GM18505 (cell line): ENCODE measurements around the gene ZNF74.
"Not testable (repeated sequence)": the region's sequence is repeated elsewhere in the genome, so short reads cannot be mapped to it uniquely, and the experiment has no call there.

Source experiments
- ATAC-seq: cut with Tn5 transposase; IDR thresholded peaks from one replicate; pipeline ENCODE4 v1.9.1; 2021; ENCODE audit not compliant: unreplicated experiment
- POLR2A ChIP-seq: IDR thresholded peaks from 4 replicates; pipeline ENCODE4 v1.6.1; 2011; ENCODE audit warnings: borderline replicate concordance; ENCODE audit not compliant: insufficient read depth, insufficient read length; ENCODE audit errors: extremely low read depth

The ZNF74 gene

GRCh38 chr22:20405291-20405930 is 11.5 kb downstream of the ZNF74 start:
- ATAC-seq, result no peak

GRCh38 chr22:20405931-20406685 is 12.2 kb downstream of the ZNF74 start:
- no peak for ATAC-seq
- no peak for TF ChIP-seq POLR2A

More at GRCh38 chr22:20405291-20405930, 11.5 kb downstream of the ZNF74 start:
- no peak for TF ChIP-seq POLR2A

GRCh38 chr22:20406686-20407408 is 12.9 kb downstream of the ZNF74 start:
- ATAC-seq, result no peak
- TF ChIP-seq POLR2A, result no peak

- TF ChIP-seq POLR2A, result no peak
- ATAC-seq, result no peak
Observed at GRCh38 chr22:20407829-20408228, 13.9 kb downstream of the ZNF74 start.

GRCh38 chr22:20408891-20409290 is 14.9 kb downstream of the ZNF74 start:
- no peak for TF ChIP-seq POLR2A

GRCh38 chr22:20409385-20409784 is 15.4 kb downstream of the ZNF74 start:
- ATAC-seq, result not testable (repeated sequence)

More at GRCh38 chr22:20408891-20409290, 14.9 kb downstream of the ZNF74 start:
- no peak for ATAC-seq

GRCh38 chr22:20412474-20413216 is 18.7 kb downstream of the ZNF74 start:
- ATAC-seq, result no peak
- no peak for TF ChIP-seq POLR2A

- ATAC-seq, result no peak
- no peak for TF ChIP-seq POLR2A
Observed at GRCh38 chr22:20413217-20414058, 19.5 kb downstream of the ZNF74 start.

- TF ChIP-seq POLR2A, result no peak
- ATAC-seq, result no peak
Observed at GRCh38 chr22:20414059-20414440, 20.1 kb downstream of the ZNF74 start.

GRCh38 chr22:20414450-20414849 is 20.5 kb downstream of the ZNF74 start:
- no peak for ATAC-seq
- no peak for TF ChIP-seq POLR2A

- ATAC-seq, result not testable (repeated sequence)
Observed at GRCh38 chr22:20415241-20415640, 21.3 kb downstream of the ZNF74 start.

GRCh38 chr22:20415699-20416098 is 21.7 kb downstream of the ZNF74 start:
- not testable (repeated sequence) for ATAC-seq
